Upper lobe of right lung (tissue), 1 donor: ENCODE data around the gene P2RX3. TPM values are rescaled to one million over a fixed set of nuclear protein-coding genes. Genes with fewer than 3 reads are reported as not detected.

ENCODE experiments used
- ATAC-seq: fragments of 200-7000 bp; cut with Tn5 transposase; one replicate; pipeline ENCODE4 v1.9.1; 2020; ENCODE audit warnings: mild to moderate bottlenecking, moderate library complexity
- DNase-seq: peaks from one replicate; pipeline ENCODE4 v3.0.0-alpha.2; 2020
- H3K27ac ChIP-seq: fragments of 200-600 bp; one replicate; pipeline ENCODE4 v1.8.0; 2022
- H3K27me3 ChIP-seq: fragments of 200-600 bp; one replicate; pipeline ENCODE4 v1.8.0; 2022; ENCODE audit warnings: mild to moderate bottlenecking
- H3K36me3 ChIP-seq: fragments of 200-600 bp; one replicate; pipeline ENCODE4 v1.8.0; 2022
- H3K4me1 ChIP-seq: fragments of 200-600 bp; one replicate; pipeline ENCODE4 v1.8.0; 2022
- H3K4me3 ChIP-seq: fragments of 200-600 bp; one replicate; pipeline ENCODE4 v1.8.0; 2022; ENCODE audit warnings: mild to moderate bottlenecking
- H3K9me3 ChIP-seq: fragments of 200-600 bp; one replicate; pipeline ENCODE4 v1.8.0; 2022
- CTCF ChIP-seq: fragments of 200-600 bp; IDR thresholded peaks from one replicate; pipeline ENCODE4 v1.8.0; 2022; ENCODE audit warnings: antibody characterized with exemption
- intact Hi-C: fragments of 100-400 bp; cut with DNase I; formaldehyde crosslinking; loops from one replicate; pipeline ENCODE4 v1.11.0; 2022
- total RNA-seq: library from RNA; stranded (reverse); fragmentation: NEBNext Ultra II Directional; extraction: Animal tissue kit (Norgen Biotek cat#: 25700); gene quantifications from one replicate; pipeline ENCODE4 v1.2.1, GENCODE V29; 2021
- donor health status: DM: no; HTN: yes; CAD: no; lungs with severe emphysema.

P2RX3 gene
- total RNA-seq, 1 donor from 2014 or later: not detected

GRCh38 chr11:57303280-57303989, 34.7 kb upstream of the P2RX3 start:
- H3K9me3 ChIP-seq: peaks cover 6% of the 10 kb centered on the region
- no peak overlapping the region for H3K4me3 ChIP-seq
- DNase-seq: no peak
- no peaks in the 10 kb centered on the region for H3K27me3 ChIP-seq
- H3K27ac ChIP-seq: no peak overlapping the region
- intact Hi-C loops: no loop called here
- no peak for TF ChIP-seq CTCF
- H3K36me3 ChIP-seq: peaks cover 59% of the 10 kb centered on the region
- H3K4me1 ChIP-seq: peaks cover 44% of the 10 kb centered on the region
- ATAC-seq: no peak

- peak overlapping the region; percentile 6 for H3K27ac ChIP-seq
- no peak for DNase-seq
Measured at GRCh38 chr11:57303990-57304579, 34.1 kb upstream of the P2RX3 start.

GRCh38 chr11:57305523-57305922, 32.6 kb upstream of the P2RX3 start:
- no peaks in the 10 kb centered on the region for H3K27me3 ChIP-seq
- ATAC-seq (no peak), DNase-seq (no peak)
- H3K4me3 ChIP-seq: no peak overlapping the region
- no peaks in the 10 kb centered on the region for H3K9me3 ChIP-seq
- no peak for TF ChIP-seq CTCF
- peaks cover 63% of the 10 kb centered on the region for H3K4me1 ChIP-seq
- no peak overlapping the region for H3K27ac ChIP-seq
- intact Hi-C loops: no loop called here
- H3K36me3 ChIP-seq: peaks cover 53% of the 10 kb centered on the region

More at GRCh38 chr11:57303990-57304579, 34.1 kb upstream of the P2RX3 start:
- intact Hi-C loops: no loop called here
- ATAC-seq: peak; percentile 11
- Histone ChIP-seq H3K4me3 (no peak overlapping the region), H3K27me3 (no peaks in the 10 kb centered on the region), H3K4me1 (peaks cover 50% of the 10 kb centered on the region), H3K36me3 (peaks cover 53% of the 10 kb centered on the region), H3K9me3 (peaks cover 5% of the 10 kb centered on the region)
- TF ChIP-seq CTCF: no peak

GRCh38 chr11:57306161-57306876, 31.8 kb upstream of the P2RX3 start:
- Histone ChIP-seq H3K27me3 (no peaks in the 10 kb centered on the region), H3K36me3 (peaks cover 45% of the 10 kb centered on the region), H3K9me3 (no peaks in the 10 kb centered on the region), H3K4me1 (peaks cover 70% of the 10 kb centered on the region), H3K27ac (no peak overlapping the region), H3K4me3 (no peak overlapping the region)
- DNase-seq (no peak), ATAC-seq (no peak)
- no peak for TF ChIP-seq CTCF
- intact Hi-C loops: no loop called here

- H3K4me3 ChIP-seq: peak overlapping the region; percentile 5
- TF ChIP-seq CTCF: no peak
Measured at GRCh38 chr11:57306940-57307565, 31.1 kb upstream of the P2RX3 start.

More at GRCh38 chr11:57306940-57307565, 31.1 kb upstream of the P2RX3 start:
- Histone ChIP-seq H3K9me3 (no peaks in the 10 kb centered on the region), H3K27ac (no peak overlapping the region), H3K27me3 (no peaks in the 10 kb centered on the region), H3K4me1 (peaks cover 76% of the 10 kb centered on the region), H3K36me3 (peaks cover 38% of the 10 kb centered on the region)
- intact Hi-C loops: no loop called here
- DNase-seq (no peak), ATAC-seq (no peak)
